ENCODE measurements around the gene MUC6. TPM values are rescaled to one million over a fixed set of nuclear protein-coding genes. Genes with fewer than 3 reads are reported as not detected.

The MUC6 gene
- total RNA-seq, 4 donors from 2014 or later = not detected

DNA sequence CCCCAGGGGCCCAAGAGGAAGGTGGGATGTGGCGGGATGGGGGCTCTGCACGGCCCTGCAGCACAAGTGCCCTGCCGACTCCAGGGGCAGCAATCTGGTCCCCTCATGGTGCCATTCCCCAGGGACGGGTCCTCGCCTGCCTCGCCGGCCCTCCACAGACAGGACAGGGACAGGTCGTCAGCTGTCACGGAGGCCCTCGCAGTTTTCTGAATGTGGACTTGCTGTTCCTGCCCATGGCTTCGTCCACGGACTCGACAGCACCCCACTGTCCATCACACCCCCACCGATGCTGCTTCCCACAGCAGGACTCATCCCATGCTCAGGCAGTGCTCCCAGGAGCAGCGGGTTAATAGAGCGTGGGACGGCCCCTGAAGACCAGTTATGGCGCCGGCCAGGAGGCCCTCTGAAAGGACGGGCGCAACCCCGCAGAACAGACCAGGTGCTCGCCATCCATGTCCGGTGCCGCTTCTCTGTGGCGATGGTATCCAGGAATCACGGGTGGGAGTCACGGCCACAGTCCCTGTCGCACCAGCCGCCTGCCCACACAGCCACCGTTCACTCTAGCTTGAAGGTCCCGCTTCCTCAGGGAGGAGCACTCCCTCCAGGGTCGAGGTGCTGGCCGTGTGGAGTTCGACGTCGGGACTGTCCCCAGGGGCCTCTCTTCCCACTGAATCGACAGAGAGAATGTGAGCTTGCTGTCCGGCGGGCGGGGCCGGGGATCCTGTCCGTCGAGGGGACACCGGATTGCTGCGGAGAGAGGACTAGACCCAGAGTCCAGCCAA is 19.7 kb upstream of the MUC6 start:
- intact Hi-C loops (cut with DNase I; ENCODE audit: low total_unique reads) = no loop called here
- Histone ChIP-seq H3K4me1 (no peaks in the 10 kb centered on the region), H3K9me3 (no peaks in the 10 kb centered on the region), H3K36me3 (no peaks in the 10 kb centered on the region), H3K27ac (no peak overlapping the region), H3K4me3 (no peak overlapping the region), H3K27me3 (peaks cover 21 to 27% (median 21%) of the 10 kb centered on the region in 3 donors)
- DNase-seq = no peak
- in situ Hi-C loops (cut with MboI; ENCODE audit: low sequenced_read_pairs in 4 of 4) = no loop called here
- TF ChIP-seq, protein P1, sequence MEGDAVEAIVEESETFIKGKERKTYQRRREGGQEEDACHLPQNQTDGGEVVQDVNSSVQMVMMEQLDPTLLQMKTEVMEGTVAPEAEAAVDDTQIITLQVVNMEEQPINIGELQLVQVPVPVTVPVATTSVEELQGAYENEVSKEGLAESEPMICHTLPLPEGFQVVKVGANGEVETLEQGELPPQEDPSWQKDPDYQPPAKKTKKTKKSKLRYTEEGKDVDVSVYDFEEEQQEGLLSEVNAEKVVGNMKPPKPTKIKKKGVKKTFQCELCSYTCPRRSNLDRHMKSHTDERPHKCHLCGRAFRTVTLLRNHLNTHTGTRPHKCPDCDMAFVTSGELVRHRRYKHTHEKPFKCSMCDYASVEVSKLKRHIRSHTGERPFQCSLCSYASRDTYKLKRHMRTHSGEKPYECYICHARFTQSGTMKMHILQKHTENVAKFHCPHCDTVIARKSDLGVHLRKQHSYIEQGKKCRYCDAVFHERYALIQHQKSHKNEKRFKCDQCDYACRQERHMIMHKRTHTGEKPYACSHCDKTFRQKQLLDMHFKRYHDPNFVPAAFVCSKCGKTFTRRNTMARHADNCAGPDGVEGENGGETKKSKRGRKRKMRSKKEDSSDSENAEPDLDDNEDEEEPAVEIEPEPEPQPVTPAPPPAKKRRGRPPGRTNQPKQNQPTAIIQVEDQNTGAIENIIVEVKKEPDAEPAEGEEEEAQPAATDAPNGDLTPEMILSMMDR (IDR thresholded peaks at IDR 0.05 in 4 of 5, conservative IDR thresholded peaks at IDR 0.05 in 1 of 5) = no peak
- no peak for TF ChIP-seq POLR2A (IDR thresholded peaks at IDR 0.05)
- ATAC-seq = no peak

DNA sequence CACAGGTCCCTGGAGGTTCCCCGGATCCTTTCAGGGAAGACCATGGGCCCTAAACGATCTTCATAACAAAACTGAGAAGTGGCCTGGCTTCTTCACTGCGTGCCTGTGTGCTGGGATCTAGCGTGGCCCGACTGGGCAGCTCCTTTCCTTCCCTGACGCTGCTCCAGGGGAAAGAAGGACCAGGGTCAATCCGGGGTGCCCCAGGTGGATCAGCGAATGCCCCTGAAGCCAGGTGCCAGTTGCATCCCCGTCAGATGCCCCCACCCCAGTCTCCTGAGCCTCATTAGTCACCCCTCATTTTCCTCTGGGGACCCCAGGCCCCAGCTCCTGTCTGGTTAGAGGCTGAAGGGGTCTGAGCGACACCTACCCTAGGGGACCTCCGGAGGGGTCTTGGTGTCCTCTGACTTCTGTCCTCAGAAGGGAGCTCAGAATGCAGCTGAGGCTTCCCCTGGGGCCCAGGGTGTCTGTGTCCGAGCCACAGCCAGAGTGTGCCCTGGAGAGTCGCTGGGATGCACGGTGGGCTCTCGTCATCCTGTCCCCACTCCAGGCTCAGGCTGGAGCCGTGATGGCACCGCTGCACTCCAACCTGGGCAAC is 18.7 kb upstream of the MUC6 start:
- ATAC-seq (no peak), DNase-seq (no peak)
- in situ Hi-C loops (cut with MboI; ENCODE audit: low sequenced_read_pairs in 4 of 4) = no loop called here
- Histone ChIP-seq H3K27me3 (peaks cover 21 to 28% (median 23%) of the 10 kb centered on the region in 3 donors), H3K27ac (no peak overlapping the region), H3K4me1 (no peaks in the 10 kb centered on the region), H3K4me3 (no peak overlapping the region), H3K9me3 (no peaks in the 10 kb centered on the region), H3K36me3 (no peaks in the 10 kb centered on the region)
- TF ChIP-seq, protein P1 (IDR thresholded peaks at IDR 0.05 in 4 of 5, conservative IDR thresholded peaks at IDR 0.05 in 1 of 5) = no peak
- TF ChIP-seq POLR2A (IDR thresholded peaks at IDR 0.05) = no peak
- intact Hi-C loops (cut with DNase I; ENCODE audit: low total_unique reads) = no loop called here

DNA sequence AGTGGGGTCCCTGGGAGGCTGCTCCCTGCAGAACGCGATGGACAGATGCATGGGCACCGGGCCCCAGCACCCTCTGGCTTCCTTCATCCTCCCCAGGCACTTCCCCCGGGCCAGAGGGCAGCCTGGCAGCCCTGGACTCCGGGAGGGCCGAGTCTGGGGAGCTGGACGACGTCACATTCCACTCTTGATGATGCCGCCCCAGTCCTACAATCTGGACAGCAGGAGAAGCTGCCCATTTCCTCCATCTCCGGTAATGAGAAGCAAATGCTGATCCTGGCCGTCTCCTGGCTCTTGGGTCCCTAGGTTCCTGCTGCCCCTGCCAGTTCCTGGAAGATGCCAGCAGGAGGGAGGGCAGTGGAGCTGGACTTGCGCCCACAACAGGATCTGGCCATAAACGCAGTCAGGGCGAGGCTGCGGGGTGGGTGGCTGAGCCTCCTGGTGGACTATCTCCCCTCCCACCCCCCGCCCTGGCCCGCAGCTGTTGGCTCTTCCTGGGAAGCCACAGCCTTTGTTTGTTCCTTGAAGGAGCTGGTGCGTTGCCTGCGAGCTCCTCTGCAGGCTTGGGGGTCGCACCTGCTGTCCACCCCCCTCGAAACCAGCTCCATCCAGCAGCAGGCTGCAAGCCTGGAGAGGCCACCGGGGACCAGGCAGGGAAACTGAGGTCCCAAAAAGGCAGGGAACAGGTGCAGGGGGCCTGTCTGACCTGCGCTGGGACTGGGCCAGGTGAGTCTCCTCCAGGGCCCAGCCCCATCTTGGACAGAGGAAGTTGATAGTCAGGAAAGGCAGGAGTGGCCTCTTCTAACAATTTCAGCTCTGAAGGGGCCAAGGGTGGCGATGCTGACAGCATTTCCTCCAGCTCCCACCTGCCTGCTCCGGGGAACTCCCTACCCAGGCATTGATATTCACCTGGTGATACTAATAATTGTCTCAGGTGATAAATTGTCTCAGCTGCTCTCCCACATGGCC is 17.9 kb upstream of the MUC6 start:
- H3K27me3 ChIP-seq = peaks cover 21 to 32% (median 31%) of the 10 kb centered on the region in 3 donors
- ATAC-seq (no peak), DNase-seq (no peak)
- in situ Hi-C loops (cut with MboI; ENCODE audit: low sequenced_read_pairs in 4 of 4) = no loop called here
- no peaks in the 10 kb centered on the region for H3K36me3 ChIP-seq
- intact Hi-C loops (cut with DNase I; ENCODE audit: low total_unique reads) = no loop called here
- no peaks in the 10 kb centered on the region for H3K4me1 ChIP-seq
- TF ChIP-seq POLR2A (IDR thresholded peaks at IDR 0.05) = no peak
- TF ChIP-seq, protein P1 (IDR thresholded peaks at IDR 0.05 in 4 of 5, conservative IDR thresholded peaks at IDR 0.05 in 1 of 5) = no peak
- H3K4me3 ChIP-seq = no peak overlapping the region
- no peaks in the 10 kb centered on the region for H3K9me3 ChIP-seq
- H3K27ac ChIP-seq = no peak overlapping the region

DNA sequence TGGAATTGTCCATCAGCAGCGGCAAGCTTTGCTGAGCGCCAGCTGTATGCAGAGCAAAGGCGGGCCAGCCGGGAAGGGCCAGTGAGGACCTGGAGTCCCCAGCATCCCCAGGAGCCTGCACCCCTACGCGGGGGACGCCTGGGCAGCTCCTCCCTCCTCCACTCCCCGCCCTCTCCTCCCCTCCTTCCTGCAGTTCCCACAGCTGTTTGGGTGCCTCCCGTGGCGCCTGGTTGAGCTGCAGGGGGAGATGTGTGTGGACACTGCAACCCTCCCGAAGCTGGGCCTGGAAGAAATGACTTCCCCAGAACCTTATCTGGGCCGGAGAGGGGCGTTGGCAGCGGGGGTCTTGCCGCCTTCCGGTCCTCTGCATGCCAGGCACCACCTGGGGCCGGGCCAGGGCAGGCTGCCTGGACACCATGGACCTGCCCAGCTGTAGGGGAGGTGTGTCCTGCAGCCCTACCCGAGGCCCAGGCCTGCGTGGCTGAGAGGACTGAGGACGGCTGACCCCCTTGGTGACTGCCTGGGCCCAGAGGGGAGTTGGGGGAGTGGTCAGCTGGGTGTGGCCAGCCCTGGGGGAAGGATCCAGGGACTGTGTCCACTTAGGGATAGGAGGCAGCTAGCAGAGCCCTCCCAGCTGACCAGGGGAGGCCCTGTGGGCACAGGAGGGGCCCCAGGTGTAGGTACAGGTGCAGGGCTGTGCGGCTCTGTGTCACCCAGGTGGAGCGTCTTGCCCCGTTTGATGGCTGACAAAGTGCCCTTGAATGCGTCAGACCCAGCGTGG is 16.8 kb upstream of the MUC6 start:
- intact Hi-C loops (cut with DNase I; ENCODE audit: low total_unique reads) (no loop called here), in situ Hi-C loops (cut with MboI; ENCODE audit: low sequenced_read_pairs in 4 of 4) (no loop called here)
- ATAC-seq (no peak), DNase-seq (peak in 1 of 2 donors; percentile 7)
- TF ChIP-seq, protein P1 (IDR thresholded peaks at IDR 0.05 in 4 of 5, conservative IDR thresholded peaks at IDR 0.05 in 1 of 5) = no peak
- TF ChIP-seq POLR2A (IDR thresholded peaks at IDR 0.05) = no peak
- Histone ChIP-seq H3K4me3 (no peak overlapping the region), H3K9me3 (no peaks in the 10 kb centered on the region), H3K27ac (no peak overlapping the region), H3K4me1 (no peaks in the 10 kb centered on the region), H3K36me3 (no peaks in the 10 kb centered on the region), H3K27me3 (peaks cover 26 to 33% (median 29%) of the 10 kb centered on the region in 3 donors)
